Suprapubic skin (tissue), 3 donors: ENCODE results near the gene DISP2.

Experiments used
- POLR2A ChIP-seq, 2 donors: fragments of 450-650 bp; IDR thresholded peaks; one replicate each; pipeline ENCODE4 v1.6.1; 2017; ENCODE audit warnings: antibody characterized with exemption in 2 of 2, mild to moderate bottlenecking in 2 of 2, moderate library complexity in 2 of 2
- TF ChIP-seq, protein P1 (sequence below), 2 donors: fragments of 200-600 bp in 1 of 2; fragments of 450-650 bp in 1 of 2; sonication (generic) in 1 of 2; IDR thresholded peaks; one replicate each; pipeline ENCODE4 v1.5.1; 2016 to 2019; ENCODE audit warnings: antibody characterized with exemption in 2 of 2, mild to moderate bottlenecking in 1 of 2, moderate library complexity in 1 of 2

DNA sequence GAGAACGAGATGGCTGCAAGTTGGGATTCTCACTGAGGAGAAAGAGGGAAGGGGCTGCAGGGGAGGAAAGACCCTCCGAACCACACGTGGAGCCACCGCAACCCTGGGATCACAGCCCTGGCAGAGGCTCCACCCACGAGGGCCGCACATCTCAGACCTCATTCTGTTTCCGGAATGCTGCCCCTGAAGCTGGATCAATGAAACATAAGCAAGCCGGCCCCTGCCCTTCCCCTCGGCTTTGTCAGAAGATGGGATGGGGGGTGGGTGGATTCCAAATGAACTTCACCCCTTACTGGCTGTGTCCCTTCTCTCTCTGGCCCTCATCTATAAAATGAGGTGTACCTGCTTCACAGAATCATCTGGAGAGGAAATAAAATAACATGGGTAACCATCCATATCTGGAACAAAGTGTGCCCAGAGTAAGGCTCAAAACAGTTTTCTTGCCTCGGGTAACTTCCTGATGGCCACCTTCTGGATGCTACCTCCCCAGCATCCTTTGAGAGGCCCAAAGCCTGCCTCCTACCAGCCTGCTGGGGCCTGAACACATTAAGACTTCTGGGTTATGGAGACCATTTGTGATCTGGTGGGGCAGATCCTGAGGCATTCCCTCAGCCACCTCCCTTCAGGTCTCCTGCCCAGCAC lies 12.7 kb upstream of the DISP2 start:
- TF ChIP-seq, protein P1, sequence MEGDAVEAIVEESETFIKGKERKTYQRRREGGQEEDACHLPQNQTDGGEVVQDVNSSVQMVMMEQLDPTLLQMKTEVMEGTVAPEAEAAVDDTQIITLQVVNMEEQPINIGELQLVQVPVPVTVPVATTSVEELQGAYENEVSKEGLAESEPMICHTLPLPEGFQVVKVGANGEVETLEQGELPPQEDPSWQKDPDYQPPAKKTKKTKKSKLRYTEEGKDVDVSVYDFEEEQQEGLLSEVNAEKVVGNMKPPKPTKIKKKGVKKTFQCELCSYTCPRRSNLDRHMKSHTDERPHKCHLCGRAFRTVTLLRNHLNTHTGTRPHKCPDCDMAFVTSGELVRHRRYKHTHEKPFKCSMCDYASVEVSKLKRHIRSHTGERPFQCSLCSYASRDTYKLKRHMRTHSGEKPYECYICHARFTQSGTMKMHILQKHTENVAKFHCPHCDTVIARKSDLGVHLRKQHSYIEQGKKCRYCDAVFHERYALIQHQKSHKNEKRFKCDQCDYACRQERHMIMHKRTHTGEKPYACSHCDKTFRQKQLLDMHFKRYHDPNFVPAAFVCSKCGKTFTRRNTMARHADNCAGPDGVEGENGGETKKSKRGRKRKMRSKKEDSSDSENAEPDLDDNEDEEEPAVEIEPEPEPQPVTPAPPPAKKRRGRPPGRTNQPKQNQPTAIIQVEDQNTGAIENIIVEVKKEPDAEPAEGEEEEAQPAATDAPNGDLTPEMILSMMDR (IDR thresholded peaks at IDR 0.05) = no peak
- TF ChIP-seq POLR2A (IDR thresholded peaks at IDR 0.05) = no peak
